Stimulated activated CD8-positive, alpha-beta memory T cell treated with anti-CD3 and anti-CD28 coated beads, Interleukin-4, amount 100 ng/mL, for 4 hours (primary cell): ENCODE measurements around the gene SDF4.

Experiments
- DNase-seq, 2 donors: peaks; one replicate each; pipeline ENCODE4 v3.0.0-alpha.2; 2020; ENCODE audit warnings: low read depth in 2 of 2, low spot score in 1 of 2

SDF4 gene, protein sequence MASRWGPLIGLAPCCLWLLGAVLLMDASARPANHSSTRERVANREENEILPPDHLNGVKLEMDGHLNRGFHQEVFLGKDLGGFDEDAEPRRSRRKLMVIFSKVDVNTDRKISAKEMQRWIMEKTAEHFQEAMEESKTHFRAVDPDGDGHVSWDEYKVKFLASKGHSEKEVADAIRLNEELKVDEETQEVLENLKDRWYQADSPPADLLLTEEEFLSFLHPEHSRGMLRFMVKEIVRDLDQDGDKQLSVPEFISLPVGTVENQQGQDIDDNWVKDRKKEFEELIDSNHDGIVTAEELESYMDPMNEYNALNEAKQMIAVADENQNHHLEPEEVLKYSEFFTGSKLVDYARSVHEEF

DNA sequence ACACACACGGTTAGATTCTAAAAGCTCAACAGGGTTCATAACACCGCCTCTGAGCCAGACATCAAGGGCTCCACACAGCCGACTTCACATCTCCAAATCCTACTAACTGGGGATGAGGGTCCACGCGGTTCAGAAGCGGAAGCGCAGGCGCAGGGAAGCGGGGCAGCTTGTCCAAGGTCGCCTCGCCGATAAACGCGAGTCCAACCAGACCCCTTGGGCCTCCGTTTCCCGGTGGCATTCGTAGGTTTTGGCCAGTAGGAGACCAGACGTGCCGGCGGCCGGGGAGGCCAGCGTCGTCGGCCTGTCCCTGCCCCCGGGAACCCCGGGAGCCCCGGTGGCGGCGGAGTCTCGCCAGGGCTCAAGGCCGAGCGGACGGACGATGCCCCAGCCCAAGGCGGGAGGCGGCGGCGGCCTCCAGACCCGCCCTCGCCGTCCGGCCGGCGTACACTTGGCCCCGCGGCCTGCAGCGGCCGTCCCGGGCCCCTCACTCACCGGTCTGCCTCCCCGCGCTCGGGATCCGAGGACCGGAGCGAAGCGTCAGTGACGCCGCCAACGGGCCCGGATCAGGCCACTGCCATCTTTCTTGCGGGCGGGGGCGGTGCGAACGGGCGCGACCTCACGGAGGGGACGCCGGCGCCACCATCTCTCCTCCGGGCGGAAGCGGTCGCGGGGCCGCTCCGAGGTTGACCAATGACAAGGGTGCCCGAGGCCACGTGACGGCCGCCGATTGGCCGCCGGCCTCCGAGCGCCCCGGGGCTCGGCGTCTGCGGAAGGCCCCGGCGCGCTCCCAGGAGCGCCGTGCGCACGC, at the start of gene SDF4:
SDF4 (minus strand) TSS at position 602 of the 808 bp plus-strand sequence. CDS start 3,229 bp downstream, outside the sequence.
- peak; percentile 90 to 95 for DNase-seq

DNA sequence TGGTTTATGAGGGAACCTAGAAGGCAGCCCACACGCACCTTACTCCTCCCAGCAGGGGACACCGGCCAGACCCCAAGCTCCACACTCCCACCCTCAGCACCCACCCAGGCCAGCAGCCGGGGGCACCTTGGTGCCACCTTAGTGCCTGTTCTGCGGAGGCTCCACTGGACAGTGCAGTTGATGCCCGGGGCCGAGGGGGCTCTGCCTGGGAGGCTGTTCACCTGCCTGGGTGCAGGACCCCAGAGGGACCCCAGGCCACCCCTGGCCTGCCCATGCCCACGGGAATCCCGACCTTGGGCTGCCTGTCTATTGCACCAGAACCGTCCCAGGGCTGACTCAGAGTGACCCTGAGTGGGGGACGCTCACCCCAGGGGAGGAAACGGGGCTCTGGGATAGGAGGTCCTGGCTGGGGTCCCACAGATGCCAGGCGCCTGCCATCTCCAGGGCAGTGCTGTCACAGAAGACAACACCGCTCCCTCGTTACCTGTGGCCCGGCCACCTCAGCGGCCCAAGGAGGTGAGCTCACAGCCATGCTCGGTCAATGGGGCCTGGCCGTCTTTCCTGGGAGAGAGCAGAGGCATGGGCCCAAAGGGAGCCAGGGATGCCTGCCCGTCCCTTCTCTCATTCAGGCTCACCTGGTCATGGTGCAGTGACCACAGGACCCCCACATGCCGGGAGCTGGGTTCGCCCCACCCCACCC, 49.1 kb upstream of the SDF4 start:
- DNase-seq, result no peak

DNA sequence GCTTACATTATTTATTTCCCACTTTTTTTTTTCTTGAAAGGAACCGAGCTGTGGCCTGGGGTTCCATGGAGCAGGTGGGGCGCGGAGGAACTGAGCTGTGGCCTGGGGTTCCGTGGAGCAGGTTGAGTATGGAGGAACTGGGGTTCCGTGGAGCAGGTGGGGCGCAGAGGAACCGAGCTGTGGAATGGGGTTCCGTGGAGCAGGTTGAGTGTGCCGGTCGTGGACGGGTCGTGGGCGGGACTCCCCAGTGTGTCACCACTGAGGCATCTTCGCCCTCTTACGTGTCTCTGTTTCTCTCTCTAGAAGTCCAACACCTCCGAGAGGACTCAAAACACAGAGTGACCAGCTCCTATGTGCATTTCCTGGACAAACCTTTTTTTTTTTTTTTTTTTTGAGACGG, 47.2 kb upstream of the SDF4 start:
- DNase-seq, result no peak

DNA sequence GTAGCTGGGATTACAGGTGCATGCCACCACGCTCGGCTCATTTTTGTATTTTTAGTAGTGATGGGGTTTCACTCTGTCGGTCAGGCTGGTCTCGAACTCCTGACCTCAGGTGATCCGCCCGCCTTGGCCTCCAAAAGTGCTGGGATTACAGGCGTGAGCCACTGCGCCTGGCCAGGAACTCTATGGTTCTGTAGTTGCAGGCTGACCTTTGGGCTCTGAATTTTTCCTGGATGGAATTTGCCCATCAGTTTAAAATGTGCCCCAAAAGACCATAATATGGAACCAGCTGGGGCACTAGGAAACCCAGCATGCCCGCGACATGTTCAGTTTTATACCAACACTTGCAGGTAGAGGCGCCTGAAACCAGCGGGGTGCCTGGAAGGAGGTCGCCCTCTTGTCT, 46.8 kb upstream of the SDF4 start:
- DNase-seq, result no peak

DNA sequence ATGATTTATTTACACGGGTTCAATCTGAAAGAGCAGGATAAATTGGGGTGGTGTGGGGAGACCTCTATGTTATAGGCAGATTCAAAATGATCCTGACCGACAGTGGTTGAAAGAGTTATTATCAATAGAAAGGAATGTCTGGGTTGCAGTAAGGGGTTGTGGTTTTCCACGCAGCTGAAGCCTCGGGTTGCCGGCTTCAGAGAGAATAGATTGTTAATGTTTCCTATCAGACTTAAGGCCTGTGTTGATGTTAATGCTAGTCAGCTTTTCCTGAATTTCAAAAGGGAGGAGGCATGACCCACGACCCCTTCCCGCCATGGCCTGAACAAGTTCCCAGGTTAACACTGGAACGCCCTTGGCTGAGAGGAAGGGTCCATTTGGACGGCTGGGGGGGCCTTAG, 44.0 kb upstream of the SDF4 start:
- no peak for DNase-seq

GRCh38 chr1:1274931-1275431, 43.2 kb upstream of the SDF4 start:
- no peak for DNase-seq

GRCh38 chr1:1274299-1274930, 42.6 kb upstream of the SDF4 start:
- DNase-seq, result no peak

DNA sequence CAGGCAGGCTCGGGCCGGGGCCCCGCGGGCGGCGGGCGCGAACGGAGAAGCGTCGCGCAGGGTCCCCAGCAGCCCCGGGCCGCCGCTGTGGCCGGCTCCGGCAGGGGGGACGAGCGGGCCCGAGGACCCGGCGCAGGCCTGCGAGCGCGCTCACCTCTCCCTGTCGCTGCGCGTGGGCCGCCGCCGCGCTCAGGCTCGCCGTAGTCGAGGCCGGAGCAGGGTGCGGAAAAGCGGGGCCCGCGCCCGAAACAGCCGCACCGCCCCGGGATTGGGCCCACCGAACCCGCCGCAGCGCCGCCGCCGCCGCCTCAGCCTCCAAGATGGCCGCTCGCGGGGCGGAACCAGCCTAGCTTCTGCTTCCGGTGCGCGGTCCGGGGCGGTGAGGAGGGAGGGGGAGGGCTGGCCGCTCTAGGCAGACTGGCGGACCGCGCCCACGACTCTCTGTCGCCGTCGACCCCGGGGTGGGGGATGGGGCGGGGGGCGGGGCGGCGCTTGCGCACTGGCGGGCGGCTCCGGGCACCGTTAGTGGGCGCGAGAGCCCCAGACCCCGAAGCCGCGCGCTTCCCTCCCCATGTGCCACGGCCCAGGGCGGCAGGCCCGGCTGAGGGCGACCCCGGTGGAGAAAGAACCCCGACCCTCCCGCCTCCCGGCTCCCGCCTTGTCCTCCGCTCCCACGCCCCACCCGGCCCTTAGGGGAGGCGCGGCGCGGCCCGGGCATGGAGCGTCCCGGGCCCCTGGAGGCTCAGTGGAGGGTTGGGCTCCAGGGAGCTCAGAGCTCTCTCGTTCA, 41.9 kb upstream of the SDF4 start, which contains the start of gene UBE2J2:
UBE2J2 (minus strand) TSS at position 343 of the 787 bp plus-strand sequence. CDS start 5,862 bp downstream, outside the sequence.
- DNase-seq, result peak; percentile 88 to 89

DNA sequence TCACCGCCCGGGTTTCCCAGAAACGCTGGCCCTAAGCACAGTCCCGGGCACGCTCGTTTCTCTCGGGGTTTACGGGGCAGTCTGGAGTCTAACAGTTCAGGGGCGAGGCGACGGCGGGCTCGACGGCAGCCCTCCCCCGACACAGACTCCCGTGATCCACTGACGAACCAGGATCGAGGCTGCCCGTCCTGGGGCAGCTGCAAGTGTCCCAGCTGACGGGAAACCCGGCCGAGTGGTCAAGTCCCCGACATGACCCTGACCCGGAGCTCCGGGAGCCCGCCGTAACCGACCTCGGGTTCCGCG, 41.4 kb upstream of the SDF4 start:
- no peak for DNase-seq

GRCh38 chr1:1272341-1273208, 40.8 kb upstream of the SDF4 start:
- DNase-seq, result no peak

GRCh38 chr1:1270813-1271212, 39.0 kb upstream of the SDF4 start:
- no peak for DNase-seq

DNA sequence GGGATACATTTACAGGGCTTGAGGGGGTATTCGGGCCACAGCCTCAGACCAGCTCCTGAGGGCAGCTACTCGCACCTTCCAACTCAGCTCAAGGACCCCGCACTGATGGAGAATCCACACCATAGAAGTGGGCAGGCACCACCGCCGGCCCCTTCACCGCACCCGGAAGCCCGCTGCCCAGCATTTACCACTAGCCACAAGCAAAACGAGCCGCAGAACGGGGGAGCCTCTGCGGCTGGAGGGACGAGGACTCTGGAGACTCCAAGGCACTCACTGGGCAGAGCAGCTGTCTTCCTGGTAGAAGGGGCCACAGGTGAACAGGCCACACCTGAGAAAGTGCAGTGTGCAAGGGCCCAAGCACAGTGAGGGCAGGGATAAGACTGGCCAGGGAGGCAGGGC, 36.5 kb upstream of the SDF4 start:
- DNase-seq, result no peak

GRCh38 chr1:1267488-1268283, 35.9 kb upstream of the SDF4 start:
- no peak for DNase-seq

- DNase-seq, result no peak
Observed at GRCh38 chr1:1264868-1265272, 33.1 kb upstream of the SDF4 start.

- no peak for DNase-seq
Observed at GRCh38 chr1:1264026-1264425, 32.2 kb upstream of the SDF4 start.

DNA sequence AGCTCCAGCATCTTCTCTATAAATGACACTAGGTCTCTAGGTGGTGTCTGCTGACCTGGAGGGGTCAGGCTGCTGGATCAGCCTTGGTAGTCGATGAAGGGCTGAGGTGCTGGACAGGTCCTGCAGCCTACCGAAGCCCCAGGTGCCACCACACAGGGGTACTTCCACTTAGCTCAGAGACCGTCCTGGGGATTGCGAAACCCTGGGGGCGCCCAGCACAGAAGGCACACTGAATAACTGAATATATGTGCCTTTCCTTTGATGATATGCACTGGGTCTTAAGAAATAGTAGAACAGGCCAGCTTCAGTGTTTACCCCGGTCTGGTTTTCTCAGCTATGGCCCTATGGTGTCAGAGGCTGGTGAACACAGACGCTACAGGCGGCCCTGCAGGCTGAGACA, 31.0 kb upstream of the SDF4 start:
- no peak for DNase-seq

DNA sequence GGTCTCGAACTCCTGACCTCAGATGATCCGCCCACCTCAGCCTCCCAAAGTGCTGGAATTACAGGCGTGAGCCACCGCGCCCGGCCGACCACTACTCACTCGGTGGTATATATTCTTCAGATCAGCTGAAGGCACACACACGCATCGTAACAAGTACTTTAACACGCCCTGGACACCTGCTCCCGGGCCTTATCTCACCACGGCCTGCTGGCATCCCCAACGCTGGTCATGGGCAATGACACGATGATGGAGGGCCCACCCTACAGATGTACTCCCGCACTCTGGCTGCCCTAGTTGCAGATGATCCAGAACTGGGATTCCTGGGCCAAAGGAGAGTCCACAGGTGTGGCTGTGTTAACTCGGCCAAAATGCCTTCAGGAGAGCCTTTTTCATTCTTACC, 30.3 kb upstream of the SDF4 start:
- no peak for DNase-seq

GRCh38 chr1:1260843-1261560, 29.2 kb upstream of the SDF4 start:
- DNase-seq, result no peak
